Body of pancreas (tissue), 4 donors: ENCODE results near the gene YWHAQ. TPM values are rescaled to one million over a fixed set of nuclear protein-coding genes. Genes with fewer than 3 reads are reported as not detected.

Experiments
- ATAC-seq: fragments of 150-250 bp; one replicate; pipeline ENCODE4 v1.9.1; 2016
- DNase-seq, 4 donors: peaks; one replicate each; pipeline ENCODE4 v3.0.0-alpha.2; 2019
- H3K27ac ChIP-seq, 4 donors: fragments of 200-600 bp; sonication (generic); 1 replicate in 3 of 4; 2 replicates in 1 of 4; pipeline versions ENCODE4 v1.5.1 to v1.6.1; 2016 to 2019; ENCODE audit warnings: mild to moderate bottlenecking in 1 of 4, mixed read lengths in 1 of 4, moderate library complexity in 1 of 4
- H3K27me3 ChIP-seq, 2 donors: fragments of 200-600 bp; sonication (generic); one replicate each; pipeline ENCODE4 v1.6.0; 2016; ENCODE audit warnings: mild to moderate bottlenecking in 1 of 2
- H3K36me3 ChIP-seq, 2 donors: fragments of 200-600 bp; sonication (generic); replicated peaks in 1 of 2; 2 replicates each; pipeline ENCODE4 v1.5.1; 2016; ENCODE audit warnings: low read depth in 2 of 2; ENCODE audit not compliant: insufficient read depth in 1 of 2
- H3K4me1 ChIP-seq: fragments of 200-600 bp; sonication (generic); one replicate; pipeline ENCODE4 v1.6.0; 2016
- H3K4me3 ChIP-seq, 2 donors: fragments of 200-600 bp; sonication (generic); 1 replicate in 1 of 2; 2 replicates in 1 of 2; pipeline ENCODE4 v1.5.1; 2016 to 2019
- H3K9me3 ChIP-seq, 3 donors: fragments of 200-600 bp; sonication (generic); 1 replicate in 2 of 3; 2 replicates in 1 of 3; pipeline ENCODE4 v1.5.1; 2016
- CTCF ChIP-seq, 7 experiments: fragments of 450-650 bp in 4 of 7; fragments of 200-600 bp in 3 of 7; sonication (generic) in 3 of 7; IDR thresholded peaks; one replicate each; pipeline ENCODE4 v1.5.1; 2016 to 2019; ENCODE audit warnings: antibody characterized with exemption in 7 of 7
- POLR2A ChIP-seq, 3 donors: fragments of 450-650 bp; IDR thresholded peaks; one replicate each; pipeline ENCODE4 v1.6.1; 2016; ENCODE audit warnings: antibody characterized with exemption in 3 of 3, mild to moderate bottlenecking in 2 of 3
- WGBS, 2 donors: methylation state at CpG; one replicate each; pipeline ENCODE4 v1.1.5; 2017; 5-methylcytosine and 5-hydroxymethylcytosine counted together
- intact Hi-C: fragments of 100-400 bp; cut with DNase I; formaldehyde crosslinking; loops from one replicate; pipeline ENCODE4 v1.15.1; 2023
- total RNA-seq, 2 donors: library from RNA; depleted of rRNA; stranded (reverse); fragments of >200 nt; gene quantifications; one replicate each; pipeline ENCODE4 v1.1.0, GENCODE V29; 2016

The YWHAQ gene
- total RNA-seq, 2 donors from 2014 or later: 69.2 to 132 TPM

- intact Hi-C loops: no loop called here
Measured at GRCh38 chr2:9652898-9653479, 22.2 kb upstream of the YWHAQ start.

GRCh38 chr2:9652267-9652666 lies 21.5 kb upstream of the YWHAQ start:
- Histone ChIP-seq H3K36me3 (no peaks in the 10 kb centered on the region), H3K4me3 (no peak overlapping the region), H3K27me3 (no peaks in the 10 kb centered on the region), H3K4me1 (peaks cover 10% of the 10 kb centered on the region), H3K27ac (no peak overlapping the region), H3K9me3 (no peaks in the 10 kb centered on the region)
- TF ChIP-seq CTCF (IDR thresholded peaks at IDR 0.05) (no peak), POLR2A (IDR thresholded peaks at IDR 0.05) (no peak)
- no peak for ATAC-seq
- WGBS, 2 donors: 25 to 65% methylated on average over 1 of the region's 1 CpG
- DNase-seq: no peak
- intact Hi-C loops: no loop called here

More at GRCh38 chr2:9652898-9653479, 22.2 kb upstream of the YWHAQ start:
- Histone ChIP-seq H3K27me3 (no peaks in the 10 kb centered on the region), H3K4me3 (no peak overlapping the region), H3K4me1 (peaks cover 12% of the 10 kb centered on the region), H3K27ac (no peak overlapping the region), H3K9me3 (no peaks in the 10 kb centered on the region), H3K36me3 (no peaks in the 10 kb centered on the region)
- whole genome bisulfite sequencing, 2 donors: 31 to 39% methylated on average over 5 of the region's 5 CpGs
- TF ChIP-seq CTCF (IDR thresholded peaks at IDR 0.05) (no peak), POLR2A (IDR thresholded peaks at IDR 0.05) (no peak)
- ATAC-seq (no peak), DNase-seq (peak in 1 of 4 donors; percentile 20)

GRCh38 chr2:9650119-9650821 lies 19.5 kb upstream of the YWHAQ start:
- H3K27me3 ChIP-seq: no peaks in the 10 kb centered on the region
- no peaks in the 10 kb centered on the region for H3K36me3 ChIP-seq
- H3K4me1 ChIP-seq: peaks cover 7% of the 10 kb centered on the region
- intact Hi-C loops: no loop called here
- no peaks in the 10 kb centered on the region for H3K9me3 ChIP-seq
- ATAC-seq (no peak), DNase-seq (no peak)
- TF ChIP-seq POLR2A (IDR thresholded peaks at IDR 0.05) (no peak), CTCF (IDR thresholded peaks at IDR 0.05) (no peak)
- 62 to 88% methylated on average over 4 of the region's 4 CpGs for WGBS, 2 donors
- H3K4me3 ChIP-seq: no peak overlapping the region
- H3K27ac ChIP-seq: no peak overlapping the region

GRCh38 chr2:9649261-9649660 lies 18.5 kb upstream of the YWHAQ start:
- H3K36me3 ChIP-seq: no peaks in the 10 kb centered on the region
- H3K27ac ChIP-seq: no peak overlapping the region
- H3K4me1 ChIP-seq: peaks cover 17% of the 10 kb centered on the region
- no peaks in the 10 kb centered on the region for H3K27me3 ChIP-seq
- TF ChIP-seq CTCF (IDR thresholded peaks at IDR 0.05): no peak
- no peak for TF ChIP-seq POLR2A (IDR thresholded peaks at IDR 0.05)
- intact Hi-C loops: no loop called here
- ATAC-seq (peak; percentile 22), DNase-seq (no peak)
- 62 to 68% methylated on average over 5 to 6 of the region's 6 CpGs for WGBS, 2 donors
- no peak overlapping the region for H3K4me3 ChIP-seq
- H3K9me3 ChIP-seq: no peaks in the 10 kb centered on the region
